NOMO-1 treated with DMSO at 0.1 percent for 48 hours (cell line): ENCODE data around the gene RPL37A.

ENCODE experiments used
- DNase-seq: peaks from one replicate; lab custom pipeline; 2025; ENCODE audit not compliant: unreplicated experiment; lab: John Stamatoyannopoulos, UW

Gene RPL37A

DNA sequence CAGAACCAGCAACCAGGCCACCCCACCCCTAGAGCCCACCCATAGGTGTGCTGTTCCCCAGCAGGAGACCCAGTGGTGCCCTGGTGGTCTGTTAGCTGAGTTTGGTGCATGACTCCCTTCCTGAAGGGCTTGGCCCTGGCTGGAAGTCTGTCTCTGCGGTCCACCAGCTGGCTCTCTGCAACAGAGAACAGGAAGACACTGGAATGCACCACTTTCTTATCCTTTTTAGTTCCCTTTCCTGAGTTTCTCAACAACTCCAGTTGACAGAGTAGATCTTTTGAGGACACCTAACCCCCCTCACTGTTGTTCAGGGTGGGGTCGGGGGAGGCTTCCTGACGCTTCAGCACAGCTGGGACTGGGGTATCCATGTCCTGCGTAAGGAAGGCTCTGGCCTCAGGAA, 11.9 kb upstream of the RPL37A start:
- peak; percentile 44 for DNase-seq

DNA sequence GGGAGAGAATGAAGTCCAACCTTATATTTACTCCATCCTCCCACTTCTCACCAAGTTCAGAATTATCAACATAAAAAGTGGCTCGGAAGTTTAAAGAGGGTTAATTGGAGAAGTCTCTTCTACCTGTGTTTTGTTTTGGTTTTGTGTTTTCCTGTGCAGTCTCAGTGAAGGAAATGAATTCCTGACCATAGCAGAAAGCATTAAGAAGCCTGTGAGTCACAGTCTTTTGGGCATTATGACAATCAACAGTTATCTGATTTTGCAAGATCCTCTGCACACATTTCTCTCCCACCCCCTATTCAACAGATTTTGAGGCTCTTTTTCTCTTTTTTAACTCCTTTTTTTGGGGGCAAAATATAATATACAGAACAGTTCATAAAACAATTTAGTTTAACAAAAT, 8.6 kb upstream of the RPL37A start:
- peak; percentile 47 for DNase-seq

DNA sequence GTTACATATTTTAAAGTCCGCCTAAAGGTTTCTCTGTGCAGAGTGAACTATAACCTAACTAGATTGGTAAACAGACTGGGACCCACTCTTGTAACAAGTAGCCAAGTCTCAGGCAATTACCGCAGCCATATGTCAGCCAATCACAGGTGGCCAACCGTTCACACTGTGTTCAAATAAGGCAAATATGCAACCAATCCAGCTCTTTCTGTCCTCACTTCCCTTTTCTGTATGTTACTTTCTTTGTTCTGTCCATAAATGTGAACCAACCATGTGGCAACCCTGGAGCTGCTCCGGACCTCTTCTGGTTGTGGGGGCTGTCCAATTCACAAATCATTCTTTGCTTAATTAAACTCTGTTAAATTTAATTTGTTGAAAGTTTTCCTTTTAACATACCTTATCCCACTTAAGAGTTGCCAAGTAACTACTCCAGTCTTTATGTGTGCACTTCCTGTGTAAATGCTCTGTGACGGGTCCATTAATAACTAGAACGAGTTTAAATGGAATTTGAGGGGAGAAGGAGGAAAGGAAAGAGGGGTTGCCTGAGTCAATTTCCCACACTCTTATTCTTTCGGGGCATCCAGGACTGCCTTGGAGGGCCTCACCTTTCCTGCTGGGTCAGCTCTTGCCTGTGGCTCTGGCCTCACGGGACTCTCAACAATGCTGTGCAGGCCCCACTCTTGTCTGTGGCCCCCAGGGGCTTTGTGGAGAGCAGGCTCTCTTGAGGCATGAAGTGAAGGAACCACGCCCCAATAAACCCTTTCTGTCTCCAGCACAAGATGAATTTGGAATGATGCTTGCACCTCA, 6.6 kb upstream of the RPL37A start:
- peak; percentile 74 for DNase-seq

DNA sequence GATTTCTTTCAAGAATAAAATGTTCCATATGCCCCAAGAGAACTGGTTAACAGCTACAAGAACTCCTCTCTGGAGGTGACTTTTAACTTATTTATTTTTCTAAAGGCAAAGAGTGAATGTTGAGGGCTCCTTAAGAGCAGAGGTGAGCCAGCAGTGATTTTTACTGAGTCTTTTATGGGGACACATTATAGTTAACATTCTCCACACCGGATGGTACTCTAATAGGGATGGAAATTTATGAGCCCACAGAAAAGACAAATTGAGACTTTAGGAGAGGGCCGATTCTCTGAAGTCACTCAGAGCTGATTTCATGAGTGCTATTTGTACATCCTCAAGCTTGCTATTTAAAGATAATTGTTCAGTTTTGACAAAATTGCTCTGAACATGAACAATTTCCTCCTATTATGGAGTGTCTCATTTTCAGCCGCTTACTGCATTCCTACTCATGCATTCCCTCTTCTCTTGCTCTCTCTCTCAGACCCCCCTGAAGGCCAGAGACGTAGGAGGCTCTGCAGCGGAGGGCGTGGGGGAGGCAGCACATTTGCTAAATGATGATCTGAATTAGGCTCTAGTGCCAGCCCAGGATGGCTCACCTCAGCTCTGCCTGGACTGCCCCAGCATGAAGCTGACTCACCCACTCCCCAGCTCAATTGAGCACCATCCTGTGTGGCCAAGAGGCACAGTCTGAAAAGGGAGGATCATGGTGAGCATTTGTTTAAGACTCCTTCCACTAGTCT, 5.9 kb upstream of the RPL37A start:
- peak; percentile 49 for DNase-seq

DNA sequence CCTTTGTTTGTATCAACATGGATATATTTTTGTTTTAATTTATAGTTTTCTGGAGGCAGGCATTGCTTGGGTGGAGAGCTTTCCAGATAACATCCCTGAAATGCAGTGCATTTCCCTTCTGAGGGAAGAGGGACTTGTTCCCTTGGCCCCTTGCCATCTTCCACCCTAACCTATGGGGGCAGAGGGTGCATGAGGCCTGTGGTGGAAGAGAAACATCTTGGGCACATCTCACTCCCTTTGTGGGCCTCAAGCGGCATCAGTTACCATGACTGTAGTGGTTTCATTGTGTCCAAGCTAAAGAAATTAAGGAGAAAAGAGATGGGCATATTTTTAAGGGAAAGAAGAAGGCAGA, 5.3 kb upstream of the RPL37A start:
- DNase-seq = no peak

GRCh38 chr2:216495656-216496055, 3.0 kb upstream of the RPL37A start:
- peak; percentile 49 for DNase-seq

GRCh38 chr2:216497382-216498069, 1.1 kb upstream of the RPL37A start:
- no peak for DNase-seq

- no peak for DNase-seq
Observed at GRCh38 chr2:216498070-216498378, 620 bp upstream of the RPL37A start.

- peak; percentile 27 for DNase-seq
Observed at GRCh38 chr2:216499641-216500218, 1.1 kb downstream of the RPL37A start.

DNA sequence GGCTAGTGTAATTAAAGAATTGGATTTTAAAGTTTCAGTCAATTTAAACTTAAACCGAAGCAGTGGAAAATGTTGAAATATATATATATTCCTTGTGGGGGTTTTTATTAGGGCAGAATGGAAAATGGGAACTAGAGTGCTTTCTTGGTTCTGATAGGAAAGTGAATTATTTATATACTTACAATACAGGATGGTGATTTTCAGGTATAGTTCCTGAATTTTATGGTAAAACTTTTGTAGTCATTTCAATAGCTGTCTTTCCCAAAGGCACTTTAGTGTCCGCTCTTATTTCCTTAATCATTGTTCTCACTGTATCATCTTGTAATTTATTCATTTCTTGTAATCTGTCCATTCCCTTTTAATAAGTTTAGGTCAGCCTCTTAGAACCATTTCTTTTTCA, 1.9 kb downstream of the RPL37A start:
- no peak for DNase-seq

DNA sequence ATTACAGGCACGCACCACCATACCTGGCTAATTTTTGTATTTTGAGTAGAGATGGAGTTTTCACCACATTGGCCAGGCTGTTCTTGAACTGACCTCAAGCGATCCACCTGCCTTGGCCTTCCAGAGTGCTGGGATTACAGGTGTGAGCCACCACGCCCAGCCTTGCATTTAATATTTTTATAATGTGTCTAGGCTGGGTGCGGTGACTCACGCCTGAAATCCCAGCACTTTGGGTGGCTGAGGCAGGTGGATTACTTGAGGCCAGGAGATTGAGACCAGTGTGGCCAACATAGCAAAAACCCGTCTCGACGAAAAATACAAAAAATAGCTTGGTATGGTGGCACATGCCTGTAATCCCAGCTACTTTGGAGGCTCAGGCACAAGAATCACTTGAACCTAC, 3.2 kb downstream of the RPL37A start:
- no peak for DNase-seq

DNA sequence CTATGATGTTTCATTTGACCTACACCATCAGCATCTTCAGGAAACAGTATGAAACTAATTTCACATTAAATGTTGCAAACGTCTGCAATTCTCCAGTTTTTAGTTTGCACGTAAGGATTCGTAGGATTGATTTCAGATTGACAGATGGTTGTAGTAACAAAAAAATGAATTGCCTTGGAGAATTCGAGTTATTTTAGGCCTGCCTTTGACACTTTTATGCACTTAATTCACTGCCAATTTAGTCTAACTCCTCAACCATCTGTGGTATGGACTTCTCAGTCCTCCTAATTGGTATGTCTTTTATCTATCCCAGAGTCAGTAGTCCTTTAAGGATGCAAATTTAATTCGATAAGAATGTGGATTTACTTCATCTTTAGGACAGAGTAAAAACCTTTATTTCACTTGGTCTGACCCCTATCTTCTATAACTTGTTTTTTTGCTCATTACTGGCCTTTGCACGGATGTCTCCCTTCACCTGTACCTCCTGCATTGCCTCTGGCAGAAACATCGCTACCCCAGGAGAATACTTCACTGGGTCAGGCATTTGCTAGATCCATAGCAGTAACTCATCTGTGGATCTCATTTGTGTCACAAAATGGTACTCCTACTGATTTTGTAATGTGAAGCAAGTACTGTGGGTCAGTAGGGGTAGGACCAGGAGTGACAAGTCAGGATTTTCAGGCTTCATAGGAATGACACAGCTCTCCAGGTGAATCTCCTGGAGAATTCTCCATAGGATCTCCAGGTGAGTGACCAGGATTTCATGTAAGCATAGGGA, 3.9 kb downstream of the RPL37A start:
- DNase-seq = no peak

GRCh38 chr2:216503159-216503629, 4.5 kb downstream of the RPL37A start:
- DNase-seq = no peak

GRCh38 chr2:216503697-216504375, 5.2 kb downstream of the RPL37A start:
- no peak for DNase-seq

DNA sequence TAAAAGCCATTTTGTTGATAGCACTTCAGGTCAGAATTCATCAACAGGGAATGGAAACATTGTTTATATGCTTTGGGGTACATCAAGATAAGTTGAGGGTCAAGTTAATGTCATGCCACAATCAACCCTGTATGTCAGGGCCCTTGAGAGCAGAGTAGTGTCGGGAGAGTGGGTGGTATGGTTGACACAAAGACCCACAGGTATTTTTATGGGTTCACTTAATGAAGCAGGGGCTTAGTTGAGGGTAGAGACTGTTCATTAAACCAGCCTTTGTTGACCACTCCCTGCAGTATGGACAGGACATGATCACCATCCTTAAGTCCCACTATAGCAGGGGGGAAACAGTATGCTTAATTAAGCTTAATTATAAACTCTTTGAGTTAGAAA, 5.7 kb downstream of the RPL37A start:
- DNase-seq = no peak

GRCh38 chr2:216505133-216506106, 6.8 kb downstream of the RPL37A start:
- DNase-seq = no peak

GRCh38 chr2:216507220-216508160, 8.8 kb downstream of the RPL37A start:
- DNase-seq = no peak

DNA sequence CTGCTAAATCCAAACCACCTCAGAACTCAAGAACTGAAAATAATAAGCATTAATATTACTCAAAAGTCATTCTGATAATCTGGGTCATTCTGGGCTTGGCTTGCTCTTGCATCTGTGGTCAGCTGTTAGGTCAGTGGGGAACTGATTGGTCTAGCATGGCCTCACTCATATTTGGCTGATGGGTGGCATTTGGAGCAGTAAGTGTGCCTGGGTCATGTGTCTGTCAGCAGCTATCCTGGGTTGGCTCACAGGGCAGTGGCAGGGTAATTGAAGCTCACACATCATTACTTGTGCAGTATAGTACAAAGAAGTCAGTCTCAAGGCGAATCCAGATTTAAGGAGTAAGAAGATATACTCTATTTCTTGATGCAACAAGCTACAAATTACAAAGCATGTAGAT, 9.6 kb downstream of the RPL37A start:
- no peak for DNase-seq
